GM12878 (cell line): ENCODE measurements around the gene MSL3B.
A peak's percentile ranks its signal among the peaks of the same experiment; 100 is the strongest.

Source experiments
- ATAC-seq: fragments of 200-7000 bp; cut with Tn5 transposase; 3 replicates; pipeline ENCODE4 v1.9.1; 2020; ENCODE audit warnings: mild to moderate bottlenecking, moderate library complexity
- BruUV-seq: library from RNA; stranded (reverse); fragments of 400-500 nt; replicated peaks from 2 replicates; lab custom pipeline; 2021; lab: Mats Ljungman, UMichigan
- CTCF ChIA-PET: fragments of 300-600 bp; sonication (Branson Sonifier 250); formaldehyde crosslinking; extraction: SDS; loops from one replicate; lab custom pipeline; 2021; ENCODE audit warnings: inconsistent platforms; lab: Yijun Ruan, JAX
- POLR2A ChIA-PET: fragments of 350-600 bp; formaldehyde crosslinking; extraction: SDS; loops from one replicate; lab custom pipeline; 2021; ENCODE audit warnings: inconsistent platforms; lab: Charles Lee
- RAD21 ChIA-PET: fragments of 300-600 bp; sonication (Branson Sonifier 250); formaldehyde crosslinking; loops from one replicate; lab custom pipeline; 2023; ENCODE audit warnings: antibody characterized with exemption; ENCODE audit not compliant: unreplicated experiment; lab: Charles Lee
- SMC1A ChIA-PET: fragments of 300-600 bp; sonication (Branson Sonifier 250); formaldehyde crosslinking; loops from one replicate; lab custom pipeline; 2023; ENCODE audit not compliant: unreplicated experiment, uncharacterized antibody; lab: Charles Lee
- DNase-seq: peaks from one replicate; pipeline ENCODE4 v3.0.0-alpha.2; 2011; ENCODE audit warnings: low read depth, low spot score
- FAIRE-seq: peaks from 3 replicates; lab custom pipeline; 2011; peaks lifted over from hg19 to GRCh38; lab: Jason Lieb, UNC
- H2AFZ ChIP-seq: 2 replicates; pipeline ENCODE4 v1.6.0; 2011; ENCODE audit warnings: low read depth, low read length, control low read depth; ENCODE audit not compliant: control insufficient read depth
- H3K27ac ChIP-seq: 2 replicates; pipeline ENCODE4 v1.5.1; 2011; ENCODE audit warnings: control low read depth; ENCODE audit not compliant: control insufficient read depth, insufficient read depth
- H3K27me3 ChIP-seq, 2 experiments: replicated peaks in 1 of 2; 2 replicates each; pipeline versions ENCODE4 v1.6.0 to v1.6.1; 2011; ENCODE audit warnings: low read length in 1 of 2; ENCODE audit not compliant: control insufficient read depth in 2 of 2, insufficient read depth in 2 of 2
- H3K36me3 ChIP-seq, 2 experiments: 2 replicates each; pipeline ENCODE4 v1.5.1; 2011; ENCODE audit warnings: low read length in 1 of 2; ENCODE audit not compliant: control insufficient read depth in 2 of 2, insufficient read depth in 2 of 2
- H3K4me1 ChIP-seq: 2 replicates; pipeline ENCODE4 v1.6.1; 2011; ENCODE audit warnings: mild to moderate bottlenecking, low read length, moderate library complexity, mixed read lengths; ENCODE audit not compliant: control insufficient read depth, insufficient read depth
- H3K4me2 ChIP-seq: 2 replicates; pipeline ENCODE4 v1.6.0; 2011; ENCODE audit warnings: control low read depth; ENCODE audit not compliant: control insufficient read depth, insufficient read depth
- H3K4me3 ChIP-seq: fragments of 200-600 bp; sonication (generic); 2 replicates; pipeline ENCODE4 v1.5.1; 2016
- H3K79me2 ChIP-seq: 2 replicates; pipeline ENCODE4 v1.6.0; 2011; ENCODE audit warnings: low read length; ENCODE audit not compliant: control insufficient read depth, insufficient read depth
- H3K9ac ChIP-seq: 2 replicates; pipeline ENCODE4 v1.8.0; 2011; ENCODE audit warnings: low read length, control low read depth, mixed read lengths; ENCODE audit not compliant: control insufficient read depth, insufficient read depth
- H3K9me3 ChIP-seq: replicated peaks from 3 replicates; pipeline ENCODE4 v1.5.1; 2011; ENCODE audit warnings: mild to moderate bottlenecking, low read length; ENCODE audit not compliant: control insufficient read depth, insufficient read depth
- H4K20me1 ChIP-seq: 2 replicates; pipeline ENCODE4 v1.6.0; 2011; ENCODE audit not compliant: control insufficient read depth, insufficient read depth
- FOXM1 ChIP-seq: IDR thresholded peaks from 2 replicates; pipeline ENCODE4 v1.6.1; 2012; ENCODE audit warnings: low read depth, mild to moderate bottlenecking, inconsistent platforms, low read length, moderate library complexity
- RAD21 ChIP-seq: IDR thresholded peaks from 2 replicates; pipeline ENCODE4 v1.6.1; 2011; ENCODE audit warnings: mild to moderate bottlenecking, low read depth, low read length, moderate library complexity; ENCODE audit not compliant: insufficient read depth
- SMARCA5 ChIP-seq: fragments of 450-650 bp; IDR thresholded peaks from 2 replicates; pipeline ENCODE4 v1.6.1; 2017; ENCODE audit warnings: mild to moderate bottlenecking
- TBL1XR1 ChIP-seq: IDR thresholded peaks from 2 replicates; pipeline ENCODE4 v1.6.1; 2012; ENCODE audit warnings: low read depth, low read length, improper control_type of control experiment
- TCF12 ChIP-seq: IDR thresholded peaks from 2 replicates; pipeline ENCODE4 v1.6.1; 2011; ENCODE audit warnings: low read depth, mild to moderate bottlenecking, low read length
- WGBS: methylation state at CpG from one replicate; pipeline ENCODE4 v1.1.6; 2016; ENCODE audit warnings: low lambda C conversion rate; ENCODE audit not compliant: insufficient replicate concordance, insufficient coverage; ENCODE audit errors: missing lambda C conversion rate; 5-methylcytosine and 5-hydroxymethylcytosine counted together
- in situ Hi-C: fragments of 300-500 bp; cut with MboI; formaldehyde crosslinking; loops from 9 replicates; pipeline ENCODE4 v1.14.3; 2018; ENCODE audit warnings: mixed read lengths
- intact Hi-C: fragments of 100-400 bp; cut with micrococcal nuclease; formaldehyde crosslinking; loops from one replicate; pipeline ENCODE4 v1.14.2; 2022; ENCODE audit not compliant: unreplicated experiment
- TF ChIP-seq, protein P1 (sequence below): IDR thresholded peaks from 2 replicates; pipeline ENCODE4 v1.6.1; 2012; ENCODE audit warnings: mild to moderate bottlenecking, low read depth, low read length

The MSL3B gene

DNA sequence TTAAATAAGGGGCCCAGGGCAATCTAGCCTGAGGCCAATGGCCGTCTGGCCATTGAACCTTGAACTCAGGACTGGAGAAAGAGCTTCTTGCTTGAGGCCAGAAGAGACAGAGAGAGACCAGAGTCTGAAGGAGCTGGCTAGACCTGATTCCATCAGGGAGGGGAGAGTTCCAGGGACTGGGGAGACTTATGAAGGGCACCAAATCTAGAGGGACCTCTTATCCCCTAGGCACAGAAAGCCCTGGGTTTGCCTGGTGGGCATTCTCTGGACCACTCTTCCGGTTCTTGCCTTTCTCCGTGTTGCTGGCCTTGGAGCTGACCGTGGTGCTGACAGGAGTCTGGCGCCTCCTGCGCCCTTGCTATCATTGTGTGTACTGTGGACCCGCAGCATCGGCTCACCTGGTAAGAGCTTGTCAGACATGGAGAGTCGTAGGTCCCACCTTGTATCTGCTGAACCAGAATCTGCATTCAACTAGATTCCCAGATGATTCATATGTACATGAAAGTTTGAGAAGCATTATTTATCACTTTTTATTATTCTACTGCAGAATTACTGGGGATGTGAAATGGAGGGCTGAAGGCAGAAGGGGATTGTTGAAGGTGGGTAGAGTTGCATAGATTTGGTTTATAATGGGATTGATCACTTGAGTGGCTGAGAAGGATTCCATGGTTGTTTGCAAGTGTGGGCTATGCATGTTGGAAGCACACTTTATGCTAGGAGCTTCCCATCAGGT is 44.7 kb upstream of the MSL3B start:
- FAIRE-seq (no peak), ATAC-seq (no peak), DNase-seq (no peak)
- no peaks in the 10 kb centered on the region for H4K20me1 ChIP-seq
- H3K27me3 ChIP-seq: no peaks in the 10 kb centered on the region
- H3K4me1 ChIP-seq: no peaks in the 10 kb centered on the region
- H3K9ac ChIP-seq: no peak overlapping the region
- ChIA-PET POLR2A (no interaction called here), SMC1A (no interaction called here), CTCF (interaction anchor here (0.6 to 0.9 kb wide), 2 partner anchors 19 to 1635 kb away, joined by 3 read pairs; no protein-coding TSS in a partner anchor), RAD21 (interaction anchor here (0.5 kb wide), 1 partner anchor 24 kb away, joined by 3 read pairs; no protein-coding TSS in a partner anchor)
- in situ Hi-C loops (no loop called here), intact Hi-C loops (no loop called here)
- H3K4me2 ChIP-seq: no peak overlapping the region
- BruUV-seq: no TSS peak
- 27% methylated on average over 9 of the region's 9 CpGs for WGBS
- no peak overlapping the region for H3K4me3 ChIP-seq
- no peaks in the 10 kb centered on the region for H3K36me3 ChIP-seq
- H3K9me3 ChIP-seq: no peaks in the 10 kb centered on the region
- H3K79me2 ChIP-seq: no peaks in the 10 kb centered on the region
- TF ChIP-seq SMARCA5 (no peak), FOXM1 (no peak), TCF12 (no peak), RAD21 (no peak), TBL1XR1 (no peak)
- TF ChIP-seq, protein P1, sequence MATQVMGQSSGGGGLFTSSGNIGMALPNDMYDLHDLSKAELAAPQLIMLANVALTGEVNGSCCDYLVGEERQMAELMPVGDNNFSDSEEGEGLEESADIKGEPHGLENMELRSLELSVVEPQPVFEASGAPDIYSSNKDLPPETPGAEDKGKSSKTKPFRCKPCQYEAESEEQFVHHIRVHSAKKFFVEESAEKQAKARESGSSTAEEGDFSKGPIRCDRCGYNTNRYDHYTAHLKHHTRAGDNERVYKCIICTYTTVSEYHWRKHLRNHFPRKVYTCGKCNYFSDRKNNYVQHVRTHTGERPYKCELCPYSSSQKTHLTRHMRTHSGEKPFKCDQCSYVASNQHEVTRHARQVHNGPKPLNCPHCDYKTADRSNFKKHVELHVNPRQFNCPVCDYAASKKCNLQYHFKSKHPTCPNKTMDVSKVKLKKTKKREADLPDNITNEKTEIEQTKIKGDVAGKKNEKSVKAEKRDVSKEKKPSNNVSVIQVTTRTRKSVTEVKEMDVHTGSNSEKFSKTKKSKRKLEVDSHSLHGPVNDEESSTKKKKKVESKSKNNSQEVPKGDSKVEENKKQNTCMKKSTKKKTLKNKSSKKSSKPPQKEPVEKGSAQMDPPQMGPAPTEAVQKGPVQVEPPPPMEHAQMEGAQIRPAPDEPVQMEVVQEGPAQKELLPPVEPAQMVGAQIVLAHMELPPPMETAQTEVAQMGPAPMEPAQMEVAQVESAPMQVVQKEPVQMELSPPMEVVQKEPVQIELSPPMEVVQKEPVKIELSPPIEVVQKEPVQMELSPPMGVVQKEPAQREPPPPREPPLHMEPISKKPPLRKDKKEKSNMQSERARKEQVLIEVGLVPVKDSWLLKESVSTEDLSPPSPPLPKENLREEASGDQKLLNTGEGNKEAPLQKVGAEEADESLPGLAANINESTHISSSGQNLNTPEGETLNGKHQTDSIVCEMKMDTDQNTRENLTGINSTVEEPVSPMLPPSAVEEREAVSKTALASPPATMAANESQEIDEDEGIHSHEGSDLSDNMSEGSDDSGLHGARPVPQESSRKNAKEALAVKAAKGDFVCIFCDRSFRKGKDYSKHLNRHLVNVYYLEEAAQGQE: peak; percentile 85
- no peak overlapping the region for H3K27ac ChIP-seq
- no peak overlapping the region for H2AFZ ChIP-seq
